Colonic mucosa (tissue), 4 donors: Measurements from ENCODE around the gene CAMTA1. TPM values are rescaled to one million over a fixed set of nuclear protein-coding genes. Genes with fewer than 3 reads are reported as not detected.

Experiments used
- DNase-seq: peaks from one replicate; pipeline ENCODE4 v3.0.0-alpha.2; 2020
- H3K27ac ChIP-seq: fragments of 200-600 bp; one replicate; pipeline ENCODE4 v1.8.0; 2021
- H3K27me3 ChIP-seq: fragments of 200-600 bp; one replicate; pipeline ENCODE4 v1.8.0; 2021
- H3K36me3 ChIP-seq: fragments of 200-600 bp; one replicate; pipeline ENCODE4 v1.8.0; 2021
- H3K4me1 ChIP-seq: fragments of 200-600 bp; one replicate; pipeline ENCODE4 v1.8.0; 2021; ENCODE audit warnings: mild to moderate bottlenecking
- H3K4me3 ChIP-seq: fragments of 200-600 bp; one replicate; pipeline ENCODE4 v1.8.0; 2021
- H3K9ac ChIP-seq, 2 donors: one replicate each; pipeline ENCODE4 v1.7.0; 2013; ENCODE audit warnings: control low read depth in 2 of 2, low read depth in 2 of 2, low read length in 2 of 2
- H3K9me3 ChIP-seq: fragments of 200-600 bp; one replicate; pipeline ENCODE4 v1.8.0; 2021
- intact Hi-C: fragments of 100-400 bp; cut with DNase I; formaldehyde crosslinking; loops from one replicate; pipeline ENCODE4 v1.14.1; 2022
- total RNA-seq, 2 donors: library from RNA; stranded (reverse); fragmentation: NEBNext Ultra II Directional in 1 of 2; extraction: Animal tissue kit (Norgen Biotek cat#: 25700) in 1 of 2; gene quantifications; one replicate each; pipeline ENCODE4 v1.2.1, GENCODE V29; 2021
- TF ChIP-seq, protein P1 (sequence below): fragments of 200-600 bp; IDR thresholded peaks from one replicate; pipeline ENCODE4 v1.8.0; 2022; ENCODE audit warnings: antibody characterized with exemption, mild to moderate bottlenecking
- donor health status: healthy.
- donor health status: DM: no; HTN: no; CAD: no.
- donor health status: DM: no; HTN: no; CAD: no.

The CAMTA1 gene
- total RNA-seq, 2 donors from 2014 or later = 76.8 to 92.8 TPM

DNA sequence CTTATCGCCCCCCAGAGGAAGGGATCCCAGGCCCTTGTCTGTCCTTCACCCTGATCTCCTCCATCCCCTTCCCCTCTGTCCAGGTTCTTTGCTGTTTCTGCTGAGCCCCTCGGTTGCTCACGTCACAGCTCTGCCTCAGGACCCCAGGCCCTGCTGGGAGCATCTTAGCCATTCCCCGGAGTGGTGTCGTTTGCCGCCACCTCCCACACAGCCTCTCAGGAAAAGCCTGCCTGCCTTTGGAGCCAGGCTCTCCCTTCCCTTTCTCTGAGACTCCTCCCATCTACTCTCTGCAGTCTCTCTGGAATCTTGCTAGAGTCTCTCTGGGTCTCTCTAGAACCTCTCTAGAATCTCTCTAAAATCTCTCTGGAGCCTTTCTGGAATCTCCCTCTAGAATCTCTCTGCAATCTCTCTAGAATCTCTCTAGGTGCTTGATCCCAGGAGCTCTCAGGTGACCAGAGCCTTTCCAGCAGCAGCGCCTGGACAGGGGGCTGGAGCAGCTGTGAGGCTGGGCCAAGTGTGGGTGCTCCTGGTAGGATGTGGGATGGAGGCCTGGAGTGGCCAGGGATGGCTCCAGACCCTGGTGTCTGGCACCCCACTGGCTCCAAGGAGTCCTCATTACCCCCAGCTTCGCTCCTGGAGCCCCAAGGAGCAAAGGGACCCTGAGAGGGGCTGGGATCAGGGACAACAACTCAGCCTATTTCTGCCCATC lies 702.7 kb downstream of the CAMTA1 start:
- H3K36me3 ChIP-seq = no peaks in the 10 kb centered on the region
- no peak for DNase-seq
- no peaks in the 10 kb centered on the region for H3K9me3 ChIP-seq
- no peak overlapping the region for H3K9ac ChIP-seq
- TF ChIP-seq, protein P1, sequence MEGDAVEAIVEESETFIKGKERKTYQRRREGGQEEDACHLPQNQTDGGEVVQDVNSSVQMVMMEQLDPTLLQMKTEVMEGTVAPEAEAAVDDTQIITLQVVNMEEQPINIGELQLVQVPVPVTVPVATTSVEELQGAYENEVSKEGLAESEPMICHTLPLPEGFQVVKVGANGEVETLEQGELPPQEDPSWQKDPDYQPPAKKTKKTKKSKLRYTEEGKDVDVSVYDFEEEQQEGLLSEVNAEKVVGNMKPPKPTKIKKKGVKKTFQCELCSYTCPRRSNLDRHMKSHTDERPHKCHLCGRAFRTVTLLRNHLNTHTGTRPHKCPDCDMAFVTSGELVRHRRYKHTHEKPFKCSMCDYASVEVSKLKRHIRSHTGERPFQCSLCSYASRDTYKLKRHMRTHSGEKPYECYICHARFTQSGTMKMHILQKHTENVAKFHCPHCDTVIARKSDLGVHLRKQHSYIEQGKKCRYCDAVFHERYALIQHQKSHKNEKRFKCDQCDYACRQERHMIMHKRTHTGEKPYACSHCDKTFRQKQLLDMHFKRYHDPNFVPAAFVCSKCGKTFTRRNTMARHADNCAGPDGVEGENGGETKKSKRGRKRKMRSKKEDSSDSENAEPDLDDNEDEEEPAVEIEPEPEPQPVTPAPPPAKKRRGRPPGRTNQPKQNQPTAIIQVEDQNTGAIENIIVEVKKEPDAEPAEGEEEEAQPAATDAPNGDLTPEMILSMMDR = no peak
- H3K4me3 ChIP-seq = no peak overlapping the region
- H3K27me3 ChIP-seq = no peaks in the 10 kb centered on the region
- H3K4me1 ChIP-seq = peaks cover 12% of the 10 kb centered on the region
- H3K27ac ChIP-seq = no peak overlapping the region
- intact Hi-C loops = no loop called here

DNA sequence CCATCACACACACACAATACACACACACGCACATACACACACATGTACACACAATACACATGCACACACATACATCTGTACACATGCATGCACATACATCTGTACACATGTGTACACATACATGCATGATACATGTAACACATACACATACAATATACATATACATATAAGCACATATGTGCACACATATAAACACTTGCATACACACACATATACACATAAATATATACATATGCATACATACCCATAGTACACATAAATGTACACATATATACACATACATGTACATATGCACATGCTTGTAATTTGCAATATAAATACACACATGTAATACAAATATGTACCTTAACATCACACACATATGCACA lies 703.2 kb downstream of the CAMTA1 start:
- Histone ChIP-seq H3K4me1 (peaks cover 12% of the 10 kb centered on the region), H3K27me3 (no peaks in the 10 kb centered on the region), H3K36me3 (no peaks in the 10 kb centered on the region), H3K9me3 (no peaks in the 10 kb centered on the region), H3K9ac (no peak overlapping the region), H3K27ac (no peak overlapping the region), H3K4me3 (no peak overlapping the region)
- TF ChIP-seq, protein P1 = no peak
- DNase-seq = no peak
- intact Hi-C loops = no loop called here

DNA sequence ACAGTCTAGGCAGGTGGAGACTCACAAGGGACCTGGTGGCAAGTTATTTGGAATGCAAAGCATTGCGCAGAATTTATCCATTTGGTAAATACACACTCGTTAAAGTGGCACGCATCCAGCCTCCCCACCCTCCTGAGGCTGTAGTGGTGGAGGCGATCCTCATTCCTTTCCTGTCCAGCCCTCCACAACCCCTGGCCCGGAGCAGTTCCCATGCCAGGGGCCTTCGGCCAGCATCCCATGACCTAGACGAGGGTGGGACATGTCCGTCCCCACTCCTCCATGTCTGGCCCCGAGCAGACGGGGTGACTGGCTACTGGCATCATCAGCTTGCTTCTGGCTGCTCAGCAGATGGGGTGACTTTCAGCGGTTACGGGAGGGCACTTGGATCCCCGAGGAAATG lies 704.3 kb downstream of the CAMTA1 start:
- H3K27ac ChIP-seq = no peak overlapping the region
- H3K4me3 ChIP-seq = no peak overlapping the region
- intact Hi-C loops = no loop called here
- no peaks in the 10 kb centered on the region for H3K9me3 ChIP-seq
- no peak overlapping the region for H3K9ac ChIP-seq
- no peak for DNase-seq
- no peaks in the 10 kb centered on the region for H3K27me3 ChIP-seq
- peaks cover 12% of the 10 kb centered on the region for H3K4me1 ChIP-seq
- H3K36me3 ChIP-seq = no peaks in the 10 kb centered on the region
- TF ChIP-seq, protein P1 = no peak

DNA sequence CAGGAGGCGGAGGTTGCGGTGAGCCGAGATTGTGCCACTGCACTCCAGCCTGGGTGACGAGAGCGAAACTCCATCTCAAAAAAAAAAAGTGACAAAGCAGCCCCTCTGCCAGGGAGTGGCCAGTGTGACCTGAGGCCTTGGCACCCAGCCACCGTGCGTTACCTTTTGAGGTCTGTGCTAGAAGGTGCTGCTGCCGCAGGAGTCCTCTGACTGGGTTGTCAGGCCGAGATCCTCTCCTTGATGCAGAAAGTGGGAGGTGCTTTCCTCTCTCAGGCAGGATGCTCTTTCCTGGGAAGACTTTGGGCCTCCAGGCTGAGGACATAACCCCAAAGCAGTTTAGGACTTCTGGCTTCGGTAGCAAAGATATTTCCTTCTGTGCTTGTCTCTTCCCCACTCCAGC lies 705.3 kb downstream of the CAMTA1 start:
- H3K4me3 ChIP-seq = no peak overlapping the region
- no peaks in the 10 kb centered on the region for H3K36me3 ChIP-seq
- no peak for DNase-seq
- H3K27me3 ChIP-seq = no peaks in the 10 kb centered on the region
- no peak overlapping the region for H3K9ac ChIP-seq
- TF ChIP-seq, protein P1 = no peak
- no peaks in the 10 kb centered on the region for H3K9me3 ChIP-seq
- intact Hi-C loops = no loop called here
- H3K27ac ChIP-seq = no peak overlapping the region
- peaks cover 12% of the 10 kb centered on the region for H3K4me1 ChIP-seq

DNA sequence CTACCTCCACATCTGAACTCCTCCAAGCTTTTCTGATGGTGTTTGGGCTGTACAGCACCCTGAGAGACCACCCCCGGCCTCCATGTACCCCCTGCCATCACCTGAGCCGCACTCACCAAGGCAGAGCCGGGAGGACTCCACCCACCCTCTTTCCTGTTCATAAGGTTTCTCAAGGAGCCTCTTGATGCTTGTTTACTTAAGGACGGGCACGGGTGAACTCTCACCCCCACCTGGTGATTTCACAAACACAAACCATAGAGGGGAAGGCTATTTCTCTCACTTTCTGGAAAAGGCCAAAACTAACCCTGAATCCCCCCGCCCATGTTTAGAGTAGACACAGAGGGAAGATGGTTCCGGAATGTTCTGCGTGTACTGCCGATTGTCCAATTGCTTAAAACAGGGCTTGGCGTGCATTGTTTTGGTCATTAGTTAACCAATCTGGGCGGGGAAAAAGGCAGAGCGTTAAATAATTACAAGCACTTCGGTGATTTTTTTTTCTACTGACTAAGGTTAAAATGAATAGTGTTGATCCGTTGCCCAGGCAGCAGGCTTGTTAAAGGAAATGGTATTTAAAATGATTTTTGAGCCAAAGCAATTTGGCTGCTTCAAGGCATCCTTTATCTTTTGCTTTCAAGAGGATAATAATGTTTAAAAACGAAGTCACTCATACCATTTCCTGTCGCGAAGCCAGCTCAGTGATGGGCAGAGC lies 706.0 kb downstream of the CAMTA1 start:
- peak; percentile 39 for DNase-seq
- no peaks in the 10 kb centered on the region for H3K27me3 ChIP-seq
- H3K9me3 ChIP-seq = no peaks in the 10 kb centered on the region
- peaks cover 12% of the 10 kb centered on the region for H3K4me1 ChIP-seq
- TF ChIP-seq, protein P1 = no peak
- H3K27ac ChIP-seq = no peak overlapping the region
- H3K4me3 ChIP-seq = no peak overlapping the region
- intact Hi-C loops = no loop called here
- H3K36me3 ChIP-seq = no peaks in the 10 kb centered on the region
- no peak overlapping the region for H3K9ac ChIP-seq
